HepG2 (cell line): ENCODE measurements around the gene GPRC5D.

Experiments
- BCL3 ChIP-seq: sonication (generic); formaldehyde crosslinking; IDR thresholded peaks from 2 replicates; pipeline ENCODE4 v1.5.1; 2020; ENCODE audit warnings: mild to moderate bottlenecking, missing genetic modification reagents, moderate library complexity
- CEBPB ChIP-seq: IDR thresholded peaks from 2 replicates; pipeline ENCODE4 v1.6.1; 2011; ENCODE audit warnings: low read depth, low read length, improper control_type of control experiment, borderline replicate concordance
- CTCF ChIP-seq: sonication (generic); formaldehyde crosslinking; IDR thresholded peaks from 2 replicates; pipeline ENCODE4 v1.5.0; 2020; ENCODE audit warnings: mild to moderate bottlenecking, missing genetic modification reagents, moderate library complexity
- EP300 ChIP-seq, 3 experiments: sonication (generic) in 1 of 3; formaldehyde crosslinking in 1 of 3; IDR thresholded peaks; 2 replicates each; pipeline versions ENCODE4 v1.5.1 to v1.6.1; 2011 to 2020; ENCODE audit warnings: low read depth in 2 of 3, low read length in 2 of 3, borderline replicate concordance in 1 of 3, improper control_type of control experiment in 1 of 3, mild to moderate bottlenecking in 1 of 3, missing genetic modification reagents in 1 of 3, moderate library complexity in 1 of 3
- GABPB1 ChIP-seq: IDR thresholded peaks from 2 replicates; pipeline ENCODE4 v1.6.1; 2016; ENCODE audit warnings: mild to moderate bottlenecking, missing genetic modification reagents, moderate library complexity, missing compliant biosample characterization
- MAX ChIP-seq: IDR thresholded peaks from 2 replicates; pipeline ENCODE4 v1.6.1; 2012; ENCODE audit warnings: inconsistent platforms
- MTF1 ChIP-seq: sonication (generic); formaldehyde crosslinking; IDR thresholded peaks from 2 replicates; pipeline ENCODE4 v1.5.0; 2020; ENCODE audit warnings: missing genetic modification reagents
- NFE2L2 ChIP-seq: fragments of 150-350 bp; IDR thresholded peaks from 2 replicates; pipeline ENCODE4 v1.6.1; 2014; ENCODE audit warnings: low read length
- POLR2A ChIP-seq, 2 experiments: IDR thresholded peaks; 2 replicates each; pipeline ENCODE4 v1.6.1; 2011; ENCODE audit warnings: low read depth in 2 of 2, low read length in 2 of 2, mild to moderate bottlenecking in 1 of 2, moderate library complexity in 1 of 2; ENCODE audit not compliant: insufficient read depth in 1 of 2
- RFX5 ChIP-seq: IDR thresholded peaks from 2 replicates; pipeline ENCODE4 v1.6.1; 2011; ENCODE audit warnings: low read depth, low read length, improper control_type of control experiment
- ZMYM4 ChIP-seq: sonication (generic); formaldehyde crosslinking; IDR thresholded peaks from 2 replicates; pipeline ENCODE4 v1.8.1; 2023; ENCODE audit warnings: mild to moderate bottlenecking, missing genetic modification reagents
- ZNF891 ChIP-seq: sonication (generic); formaldehyde crosslinking; IDR thresholded peaks from 2 replicates; pipeline ENCODE4 v1.5.0; 2020; ENCODE audit warnings: mild to moderate bottlenecking, missing genetic modification reagents

GRCh38 chr12:12898136-12898717 lies 53.7 kb downstream of the GPRC5D start:
- TF ChIP-seq CTCF (CRISPR knock-in tag) (no peak), NFE2L2 (no peak), BCL3 (no peak), RFX5 (no peak), ZMYM4 (CRISPR knock-in tag) (no peak), POLR2A (IDR thresholded peaks at IDR 0.05; ENCODE audit: insufficient read depth in 1 of 2, low read depth in 2 of 2, low read length in 2 of 2) (no peak), GABPB1 (CRISPR knock-in tag) (no peak), MTF1 (CRISPR knock-in tag) (no peak), MAX (no peak), ZNF891 (CRISPR knock-in tag) (no peak), CEBPB (no peak), EP300 (IDR thresholded peaks at IDR 0.05; ENCODE audit: low read depth in 2 of 2, low read length in 2 of 2) (no peak), EP300 (CRISPR knock-in tag; IDR thresholded peaks at IDR 0.05; ENCODE audit: borderline replicate concordance) (no peak)
